Stimulated activated CD8-positive, alpha-beta memory T cell treated with anti-CD3 and anti-CD28 coated beads, Interleukin-7, amount 100 ng/mL, for 4 hours (primary cell): Measurements from ENCODE around the gene XAF1.
"Not testable (repeated sequence)": the region's sequence is repeated elsewhere in the genome, so short reads cannot be mapped to it uniquely, and the experiment has no call there.

Experiments used
- DNase-seq, 2 donors: peaks; one replicate each; pipeline ENCODE4 v3.0.0-alpha.2; 2020; ENCODE audit warnings: low read depth in 2 of 2

The XAF1 gene

DNA sequence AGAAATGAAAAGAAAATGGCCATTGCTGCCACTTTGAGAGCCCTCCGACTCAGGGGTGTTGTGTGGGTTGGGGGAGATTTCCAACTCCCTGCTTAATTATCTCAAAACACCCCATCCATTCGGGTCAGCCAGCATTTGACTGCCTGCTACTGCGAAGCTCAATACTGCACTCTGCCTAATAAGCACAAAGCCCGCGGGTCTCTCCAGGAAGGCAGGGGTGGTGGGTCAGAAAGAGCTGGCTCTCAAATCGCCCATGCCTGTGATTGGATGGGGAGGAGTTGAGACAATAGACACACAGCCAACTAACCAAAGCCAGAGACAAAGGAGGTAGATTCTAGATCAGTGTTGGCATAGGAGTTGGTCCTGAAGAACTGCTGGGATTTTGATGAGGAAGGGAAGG lies 2.3 kb upstream of the XAF1 start:
- DNase-seq = no peak

DNA sequence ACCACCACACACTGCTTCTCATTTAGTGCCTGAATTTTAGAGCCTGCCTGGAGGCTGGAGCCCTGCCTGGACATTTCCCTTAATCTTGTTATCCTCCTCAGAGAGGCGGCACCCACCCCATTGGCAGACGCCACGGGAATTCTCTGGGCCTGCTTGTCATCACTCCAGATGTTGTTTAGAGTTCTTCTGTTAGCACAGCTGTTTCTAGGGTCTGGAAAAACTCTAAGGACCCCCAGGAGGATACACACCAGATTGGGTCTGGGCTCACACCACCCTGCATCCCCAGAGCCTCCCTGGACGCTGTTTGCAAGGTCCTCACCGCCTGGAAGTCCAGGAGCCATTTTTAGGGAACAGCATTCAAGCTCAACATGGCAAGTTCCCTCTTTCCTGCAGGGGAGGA lies 565 bp upstream of the XAF1 start:
- DNase-seq = no peak

DNA sequence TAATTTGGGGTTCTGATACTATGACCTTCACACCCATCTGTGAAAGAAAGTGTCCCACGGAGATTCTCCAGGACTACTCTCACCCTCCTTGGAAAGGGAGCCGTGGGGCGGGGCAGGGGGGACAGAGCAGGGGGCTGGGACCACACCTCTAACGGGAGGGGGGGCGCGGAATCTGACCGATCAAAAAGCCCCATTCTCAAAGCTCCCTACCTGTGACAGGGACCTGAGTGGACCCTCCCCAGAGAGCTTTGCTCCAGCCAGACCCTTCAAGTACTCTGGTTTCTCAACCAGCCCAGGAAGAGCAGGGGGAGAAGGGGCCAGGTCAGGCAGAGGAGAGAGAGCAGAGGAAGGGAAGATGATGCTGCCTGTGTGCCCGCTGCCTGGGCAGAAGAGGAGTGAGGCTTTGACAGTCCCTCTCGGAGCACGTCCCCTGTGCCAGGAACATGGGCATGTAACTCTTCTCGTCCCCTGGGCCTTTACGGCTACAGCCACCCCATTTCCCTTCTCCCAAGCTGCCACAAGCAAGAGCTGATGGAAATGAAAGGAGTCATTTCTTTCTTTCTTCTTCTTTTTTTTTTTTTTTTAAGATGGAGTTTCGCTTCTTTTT lies 682 bp downstream of the XAF1 start:
- DNase-seq = no peak

DNA sequence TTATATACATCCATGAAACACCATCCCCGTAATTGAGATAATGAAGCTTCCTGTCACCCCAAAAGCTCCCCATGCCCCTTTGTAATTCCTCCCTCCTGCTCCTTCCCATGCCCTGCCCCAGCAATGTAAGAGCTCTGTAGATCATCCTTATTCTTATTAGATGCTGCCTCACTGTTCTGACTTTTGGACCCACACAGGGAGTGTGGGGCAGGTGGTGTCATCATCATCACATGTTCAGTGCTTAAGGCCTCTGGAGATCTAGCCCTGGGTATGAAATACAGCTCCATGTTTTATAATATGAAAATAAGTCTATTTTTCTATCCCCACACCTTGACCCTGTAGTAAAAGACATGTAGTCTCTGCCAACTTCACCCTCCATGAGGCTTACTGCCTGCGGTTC lies 1.9 kb downstream of the XAF1 start:
- DNase-seq = no peak

DNA sequence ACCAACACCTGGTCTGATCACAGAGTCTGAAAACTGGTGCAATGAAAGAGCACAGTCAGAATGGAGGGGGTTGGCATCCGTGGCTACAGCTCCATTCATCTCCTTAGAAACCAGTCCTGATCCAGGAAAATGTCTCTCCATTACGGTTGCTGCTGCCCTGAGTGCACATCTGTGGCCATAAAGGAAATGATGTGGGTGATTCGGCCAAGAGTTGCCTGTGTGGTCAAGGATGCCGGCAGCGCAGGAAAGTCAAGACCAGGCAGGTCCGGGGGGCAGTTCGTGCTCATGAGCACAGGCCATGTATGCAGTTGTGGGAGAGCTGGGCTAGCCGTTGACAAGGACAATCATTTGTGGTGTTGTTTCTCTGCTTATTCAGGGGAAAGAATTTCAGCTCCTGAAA lies 5.9 kb downstream of the XAF1 start:
- no peak for DNase-seq

DNA sequence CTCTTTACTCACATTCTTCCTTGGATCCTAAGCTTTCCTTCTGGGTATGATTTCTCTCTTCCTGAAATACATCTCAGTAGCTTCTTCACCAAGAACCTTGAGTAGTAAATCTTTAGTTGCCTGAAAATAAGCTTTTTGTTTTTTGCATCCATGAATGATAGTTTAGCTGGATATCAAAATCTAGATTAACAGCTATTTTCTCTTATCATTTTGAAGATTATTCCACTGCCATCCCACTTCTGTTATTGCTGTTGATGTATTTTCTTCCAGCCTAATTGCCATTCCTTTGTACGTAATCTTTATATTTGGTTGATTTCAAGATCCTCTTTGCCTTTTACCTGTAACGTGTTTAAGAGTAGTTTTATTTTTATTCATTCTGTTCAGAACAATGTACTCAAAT lies 12.6 kb downstream of the XAF1 start:
- no peak for DNase-seq

DNA sequence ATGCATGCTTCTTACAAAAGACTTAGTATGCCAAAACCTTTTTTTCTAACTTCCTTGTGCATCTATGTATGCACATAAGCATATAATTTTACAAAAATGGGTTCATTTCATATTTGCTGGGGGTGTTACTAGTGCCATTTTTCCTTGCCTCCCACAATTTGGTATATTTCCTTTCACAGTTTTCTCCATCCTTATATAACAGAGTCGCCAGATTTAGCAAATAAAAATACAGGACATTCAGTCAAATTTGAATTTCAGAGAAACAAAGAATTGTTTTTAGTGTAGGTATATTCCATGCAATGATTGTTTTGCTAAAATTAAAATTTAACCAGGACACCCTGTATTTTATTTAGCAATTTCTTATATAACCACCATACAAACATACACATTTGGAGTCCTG lies 16.2 kb downstream of the XAF1 start:
- no peak for DNase-seq

DNA sequence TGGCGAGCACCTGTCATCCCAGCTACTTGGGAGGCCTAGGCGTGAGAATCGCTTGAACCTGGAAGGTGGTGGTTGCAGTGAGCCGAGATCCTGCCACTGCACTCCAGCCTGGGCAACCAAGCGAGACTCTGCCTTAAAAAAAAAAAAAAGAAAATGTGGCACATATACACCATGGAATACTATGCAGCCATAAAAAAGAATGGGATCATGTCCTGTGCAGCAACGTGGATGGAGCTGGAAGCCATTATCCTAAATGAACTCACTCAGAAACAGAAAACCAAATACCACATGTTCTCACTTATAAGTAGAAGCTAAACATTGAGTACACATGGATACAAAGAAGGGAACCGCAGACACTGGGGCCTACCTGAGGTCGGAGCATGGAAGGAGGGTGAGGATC lies 19.1 kb downstream of the XAF1 start:
- DNase-seq = not testable (repeated sequence)

DNA sequence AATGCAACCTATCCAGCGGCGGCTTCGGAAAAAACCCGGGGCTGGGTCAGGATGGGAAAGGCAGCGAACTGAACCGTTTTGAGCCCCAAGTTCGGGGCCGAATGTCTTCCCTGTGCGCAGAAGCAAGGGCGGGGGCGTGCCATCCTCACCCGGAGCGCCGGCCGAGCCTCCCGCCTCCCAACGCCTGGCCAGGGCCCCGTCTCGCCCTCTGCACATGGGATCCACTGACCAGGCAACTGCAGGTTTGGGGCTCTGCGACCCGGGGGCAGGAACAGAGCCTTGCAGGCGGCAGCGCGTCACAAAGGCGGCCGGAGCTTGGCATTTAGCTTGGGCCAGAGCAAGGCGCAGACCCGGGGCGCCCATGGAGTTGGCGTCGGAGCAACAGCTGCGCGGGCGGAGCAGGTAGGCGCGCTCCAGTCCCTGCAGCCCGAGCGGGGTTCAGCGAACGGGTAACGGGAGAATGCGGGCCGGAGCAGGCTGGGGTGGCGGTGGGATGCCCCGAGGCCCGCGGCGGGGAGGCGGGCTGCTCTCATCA lies 20.1 kb downstream of the XAF1 start, which contains the start of gene FBXO39:
FBXO39 (plus strand) TSS at position 345 of the 535 bp plus-strand sequence. CDS start 3,654 bp downstream, outside the sequence.
- DNase-seq = no peak

DNA sequence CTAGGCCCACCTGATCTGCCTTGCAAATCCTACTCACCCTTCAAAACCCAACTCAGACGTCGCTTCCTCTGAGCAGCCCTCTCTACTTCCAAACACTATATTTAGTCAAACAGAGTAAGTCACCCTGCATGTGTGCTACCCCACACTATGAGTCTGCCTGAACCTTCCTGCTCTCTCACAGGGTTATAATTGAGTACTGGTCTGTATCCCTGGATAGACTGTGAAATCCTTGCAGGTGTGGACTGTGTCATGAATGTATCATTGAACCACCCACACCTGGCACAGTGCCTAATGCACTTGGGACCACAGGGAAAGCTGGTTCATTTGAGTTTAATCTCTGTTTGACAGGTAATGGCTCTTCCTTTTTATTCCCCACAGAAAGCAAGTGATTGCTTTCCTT lies 23.6 kb downstream of the XAF1 start:
- no peak for DNase-seq

DNA sequence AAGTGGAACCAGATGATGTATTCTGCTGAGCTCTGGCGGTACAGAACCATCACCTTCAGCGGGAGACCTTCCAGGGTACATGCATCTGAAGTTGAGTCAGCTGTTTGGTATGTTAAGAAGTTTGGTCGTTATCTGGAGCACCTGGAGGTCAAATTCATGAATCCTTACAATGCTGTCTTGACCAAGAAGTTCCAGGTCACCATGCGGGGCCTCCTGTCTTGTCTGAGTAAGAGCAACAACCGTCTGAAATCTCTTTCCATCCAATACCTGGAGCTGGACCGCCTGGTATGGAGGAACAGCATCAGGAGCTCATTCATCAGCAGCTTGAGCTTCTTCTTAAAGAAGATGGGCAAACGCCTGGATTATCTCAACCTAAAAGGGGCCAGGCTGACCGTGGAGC lies 24.2 kb downstream of the XAF1 start:
- DNase-seq = no peak

DNA sequence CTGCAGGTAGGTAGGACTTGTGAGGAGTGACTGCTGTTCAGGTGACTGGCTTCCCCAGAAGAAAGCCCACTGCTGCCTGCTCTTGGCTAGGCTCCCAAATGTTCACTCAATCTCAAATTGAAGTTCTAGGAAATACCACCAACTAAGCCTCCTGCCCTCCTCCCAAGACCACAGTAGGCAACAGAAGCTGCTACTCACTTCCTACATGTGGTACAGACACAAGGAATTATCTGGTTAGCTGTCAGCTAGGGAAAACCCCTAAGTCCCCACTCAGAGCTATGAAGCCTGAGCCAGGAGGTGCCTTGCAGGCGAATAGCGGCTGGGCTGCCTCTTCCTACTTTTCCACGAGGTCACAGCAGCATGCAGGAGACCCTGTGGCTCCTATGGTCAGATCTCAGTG lies 25.0 kb downstream of the XAF1 start:
- no peak for DNase-seq

DNA sequence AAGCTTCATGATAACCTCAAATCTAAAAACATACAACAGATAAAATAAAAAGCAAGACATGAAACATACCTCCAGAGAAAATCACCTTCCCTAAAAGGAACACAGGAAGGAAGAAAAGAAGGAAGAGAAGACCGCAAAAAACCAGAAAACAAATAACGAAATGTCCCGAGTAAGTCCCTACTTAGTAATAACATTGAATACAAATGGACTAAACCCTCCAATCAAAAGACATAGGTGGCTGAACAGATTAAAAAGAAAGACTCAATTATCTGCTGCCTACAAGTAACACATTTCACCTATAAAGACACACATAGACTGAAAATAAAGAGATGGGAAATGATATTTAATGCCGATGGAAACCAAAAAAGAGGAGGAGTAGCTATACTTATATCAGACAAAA lies 26.4 kb downstream of the XAF1 start:
- no peak for DNase-seq

DNA sequence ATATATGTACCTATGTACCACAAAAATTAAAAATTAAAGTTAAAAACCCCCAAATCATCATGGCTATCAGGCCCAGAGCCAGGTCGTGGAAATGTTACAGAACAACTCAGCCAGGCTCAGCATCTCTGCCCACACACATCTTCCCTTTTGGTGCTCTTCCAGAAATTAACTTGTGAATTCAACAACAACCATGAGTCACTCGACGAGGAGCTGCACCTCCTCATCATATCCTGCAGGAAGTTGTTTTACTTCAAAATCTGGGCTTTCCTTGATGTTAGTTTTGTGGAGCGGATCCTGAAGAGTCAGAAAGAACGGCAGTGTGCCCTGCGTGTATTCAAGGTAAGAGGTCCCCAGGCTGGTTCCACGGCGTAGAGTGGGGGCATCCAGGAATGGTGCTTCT lies 30.8 kb downstream of the XAF1 start:
- DNase-seq = no peak

DNA sequence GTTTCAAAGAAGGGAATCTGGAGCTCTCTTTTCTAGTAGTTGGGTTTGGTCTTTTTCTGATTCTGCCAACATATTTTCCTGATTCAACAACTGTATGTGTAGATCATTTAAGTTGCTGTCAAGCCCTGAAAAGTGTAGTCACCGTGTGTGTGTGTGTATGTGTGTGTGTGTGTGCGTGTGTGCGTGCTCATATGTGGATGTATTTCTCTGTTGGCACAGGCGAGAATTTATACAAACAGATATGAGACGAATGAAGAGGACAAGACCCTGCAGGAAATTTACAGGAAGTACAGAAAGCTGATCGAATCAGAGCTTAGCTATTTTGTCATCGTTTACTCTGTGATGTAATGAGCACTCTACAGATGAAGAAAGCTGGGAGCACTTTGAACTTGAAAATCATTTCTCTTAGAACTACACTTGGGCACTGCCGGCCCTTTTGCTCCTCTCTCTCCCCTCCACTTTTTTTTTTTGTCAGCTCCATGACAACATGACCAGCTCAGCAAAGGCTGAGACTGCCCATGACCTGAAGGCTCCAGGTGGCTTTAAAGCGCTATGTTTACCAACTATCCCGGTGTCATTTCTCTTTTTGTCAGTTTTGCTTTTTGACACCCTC lies 31.3 kb downstream of the XAF1 start:
- DNase-seq = no peak

DNA sequence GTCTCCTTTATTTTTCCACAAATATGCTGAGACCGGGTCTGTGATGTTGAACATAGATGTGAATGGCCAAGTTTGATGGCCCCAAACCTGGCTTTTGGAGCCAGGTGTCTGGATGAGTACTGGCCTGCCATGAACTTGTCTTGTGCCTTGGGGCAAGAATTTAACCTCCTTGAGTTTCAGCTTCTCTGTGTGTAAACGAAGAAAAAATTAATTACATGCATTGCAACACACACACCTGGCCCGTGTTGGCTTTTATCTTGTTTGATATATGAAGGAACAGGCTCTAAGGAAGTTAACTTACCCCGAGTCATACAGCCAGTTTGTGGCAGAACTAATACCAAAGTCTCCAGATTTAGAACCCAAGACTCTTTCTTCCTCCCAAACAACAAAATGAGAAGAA lies 33.3 kb downstream of the XAF1 start:
- DNase-seq = no peak

DNA sequence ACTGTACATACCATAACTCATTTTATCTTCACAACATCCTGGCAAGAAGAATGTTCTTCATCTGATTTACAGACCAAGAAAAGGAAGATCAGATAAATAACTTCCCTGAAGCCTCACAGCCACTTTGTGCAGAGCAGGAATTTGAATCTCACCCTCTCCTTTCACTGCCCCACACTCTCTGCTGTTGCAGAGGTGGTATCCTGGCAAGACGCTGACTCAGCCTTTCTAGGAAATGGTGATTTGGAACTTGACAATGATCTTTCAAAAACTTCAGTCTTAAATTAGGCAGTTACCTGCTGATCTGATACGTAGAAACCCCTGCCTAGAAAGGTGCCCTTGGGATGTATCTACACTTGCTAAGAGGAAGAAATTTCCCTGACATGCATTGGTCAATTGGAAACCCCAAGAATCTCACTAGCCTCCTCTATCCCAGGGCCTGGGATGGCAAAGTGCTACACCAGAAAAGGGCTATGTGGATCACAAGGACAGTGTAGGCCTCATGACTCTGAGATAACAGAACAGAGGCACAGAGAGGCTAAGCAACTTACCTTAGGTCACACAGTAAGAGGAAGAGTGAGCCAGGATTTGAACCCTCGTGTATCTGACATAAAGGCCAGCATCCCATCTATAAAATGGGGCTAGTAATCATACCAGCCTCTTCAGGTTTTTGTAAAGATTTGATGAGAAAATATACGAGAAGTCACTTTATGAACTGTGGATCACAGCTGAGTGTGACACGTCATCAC lies 38.1 kb downstream of the XAF1 start:
- DNase-seq = no peak

DNA sequence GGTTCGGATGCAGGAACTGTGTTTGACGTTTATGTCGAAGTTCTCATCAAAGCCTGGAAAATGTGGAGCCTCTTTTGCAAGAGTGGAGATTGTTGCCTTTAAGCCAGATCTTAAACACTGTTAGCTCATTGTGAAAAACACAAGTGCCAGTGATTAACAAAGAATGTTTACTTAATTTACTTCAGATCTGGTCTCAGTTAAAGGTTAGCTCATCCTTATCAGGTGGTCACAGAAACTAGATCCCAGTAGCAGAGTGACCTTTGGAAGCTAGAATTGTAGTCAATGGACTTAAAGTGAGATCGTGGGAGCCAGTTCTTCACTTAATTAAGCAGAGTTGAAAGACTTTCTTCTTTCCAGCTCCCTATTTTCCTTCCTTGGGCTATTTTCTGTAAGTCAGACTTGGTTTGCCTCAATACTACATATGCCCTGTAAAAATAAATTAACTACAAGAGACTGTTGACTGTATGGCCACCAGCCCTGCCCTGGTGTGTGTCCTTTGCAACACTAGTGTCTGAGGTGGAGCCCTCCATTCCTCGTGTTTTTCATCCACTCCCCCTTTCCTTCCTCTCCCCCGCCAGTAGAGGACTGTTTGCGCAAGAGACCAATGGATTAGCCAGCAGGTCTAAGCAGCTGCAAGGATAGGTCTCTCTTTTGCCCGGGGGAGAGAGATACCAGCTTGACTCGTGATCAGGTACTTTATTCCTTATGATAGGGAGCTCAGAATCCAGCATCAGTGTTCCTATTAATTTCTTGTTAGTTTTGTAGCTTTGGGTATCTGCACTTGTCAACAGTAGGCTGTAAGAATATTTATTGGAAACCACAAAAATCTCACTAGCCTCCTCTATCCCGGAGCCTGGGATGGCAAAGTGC lies 40.4 kb downstream of the XAF1 start:
- DNase-seq = no peak

DNA sequence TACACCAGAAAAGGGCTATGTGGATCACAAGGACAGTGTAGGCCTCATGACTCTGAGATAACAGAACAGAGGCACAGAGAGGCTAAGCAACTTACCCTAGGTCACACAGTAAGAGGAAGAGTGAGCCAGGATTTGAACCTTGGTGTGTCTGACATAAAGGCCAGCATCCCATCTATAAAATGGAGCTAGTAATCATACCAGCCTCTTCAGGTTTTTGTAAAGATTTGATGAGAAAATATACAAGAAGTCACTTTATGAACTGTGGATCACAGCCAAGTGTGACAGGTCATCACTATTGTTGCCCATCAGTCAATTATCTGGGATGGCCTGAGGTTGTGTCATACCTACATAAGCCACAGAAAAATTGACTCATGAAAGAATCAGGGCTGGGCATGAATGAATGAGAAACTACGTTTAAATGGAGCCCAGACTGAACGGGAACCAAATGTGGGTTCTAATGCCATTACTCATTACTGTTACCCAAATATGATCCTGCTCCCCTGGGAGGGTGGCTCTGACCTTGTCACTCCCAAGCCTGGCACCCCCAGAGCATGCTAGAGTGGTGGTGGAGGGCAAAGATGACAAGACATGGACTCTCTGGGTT lies 41.1 kb downstream of the XAF1 start:
- no peak for DNase-seq

DNA sequence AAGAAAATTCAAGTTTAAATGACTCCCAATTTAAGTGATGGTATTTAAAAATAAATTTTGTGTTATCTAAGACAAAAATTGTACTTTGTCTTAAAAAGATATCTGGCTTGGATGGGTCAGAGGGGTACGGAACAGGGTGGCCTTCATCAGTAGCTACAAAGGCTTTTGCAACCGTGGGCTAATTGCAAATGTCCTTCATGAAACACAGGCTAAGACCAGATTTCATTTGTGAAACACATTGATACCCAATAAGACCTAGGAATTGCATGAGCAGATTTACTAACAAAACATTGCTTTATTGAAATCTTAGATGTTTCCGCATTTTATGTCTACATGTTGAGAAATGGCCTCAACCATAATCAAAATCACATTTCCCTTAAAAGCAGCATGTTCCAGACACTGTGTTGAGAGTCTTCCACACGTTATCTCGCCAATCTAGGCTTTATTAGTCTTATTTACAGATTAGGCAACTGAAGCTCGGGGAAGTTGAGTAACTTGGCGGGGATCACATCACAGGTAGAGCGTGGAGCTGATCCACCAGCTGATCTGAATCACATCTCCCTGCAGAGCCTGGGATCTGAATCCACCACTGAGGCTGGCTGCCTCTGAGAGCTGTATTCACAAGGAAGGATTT lies 42.0 kb downstream of the XAF1 start:
- no peak for DNase-seq

DNA sequence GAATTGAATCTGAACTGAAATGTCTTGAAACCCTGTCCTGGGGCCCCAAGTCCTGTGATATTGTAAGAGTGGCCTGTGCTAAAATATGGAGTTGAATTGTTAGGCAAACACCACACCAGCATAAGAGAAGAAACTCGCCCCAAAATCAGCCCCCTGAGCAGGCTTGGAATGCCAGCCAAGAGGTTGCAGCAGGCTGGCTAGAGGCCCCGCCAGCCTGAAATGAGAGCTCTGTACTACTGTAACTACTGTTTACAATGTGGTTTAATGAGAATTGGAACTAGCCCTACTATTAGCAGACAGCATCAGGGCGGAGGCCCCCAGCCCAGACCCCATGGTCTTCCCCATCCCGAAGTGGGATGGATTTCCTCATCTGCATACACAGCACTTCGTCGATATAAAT lies 43.9 kb downstream of the XAF1 start:
- DNase-seq = no peak
